Measurements from ENCODE around the gene LMBR1. TPM values are rescaled to one million over a fixed set of nuclear protein-coding genes. Genes with fewer than 3 reads are reported as not detected.
"Not testable (repeated sequence)": the region's sequence is repeated elsewhere in the genome, so short reads cannot be mapped to it uniquely, and the experiment has no call there.

Gene LMBR1
- total RNA-seq, 1 experiment from 2014 or later, result 105 TPM

DNA sequence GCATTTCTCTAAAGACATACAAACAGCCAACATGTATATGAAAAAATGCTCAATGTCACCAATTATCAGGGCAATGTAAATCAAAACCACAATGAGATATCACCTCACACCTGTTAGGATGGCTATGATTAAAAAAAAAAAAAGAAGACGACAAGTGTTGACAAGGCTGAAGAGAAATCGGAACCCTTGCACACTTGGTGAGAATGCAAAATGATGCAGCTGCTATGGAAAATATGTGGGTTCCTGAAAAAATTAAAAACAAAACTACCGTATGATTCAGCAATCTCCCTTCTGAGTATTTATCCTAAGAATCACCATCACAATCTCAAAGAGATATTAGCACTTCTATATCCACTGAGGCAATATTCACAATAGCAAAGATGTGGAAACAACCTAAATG, 11.3 kb downstream of the LMBR1 start:
- Mint-ChIP-seq H3K36me3 (ENCODE audit: insufficient read depth, unreplicated experiment) (peaks cover 4% of the 10 kb centered on the region), H3K4me3 (ENCODE audit: unreplicated experiment) (no peak overlapping the region), H3K27me3 (ENCODE audit: insufficient read depth, unreplicated experiment) (no peaks in the 10 kb centered on the region), H3K4me1 (ENCODE audit: insufficient read depth, unreplicated experiment) (peaks cover 6% of the 10 kb centered on the region), H3K9me3 (ENCODE audit: unreplicated experiment) (no peaks in the 10 kb centered on the region), H3K27ac (ENCODE audit: low read depth, unreplicated experiment) (no peak overlapping the region)
- intact Hi-C loops (cut with micrococcal nuclease), result no loop called here
- DNase-seq (ENCODE audit: unreplicated experiment), result no peak
- TF ChIP-seq, protein P1, sequence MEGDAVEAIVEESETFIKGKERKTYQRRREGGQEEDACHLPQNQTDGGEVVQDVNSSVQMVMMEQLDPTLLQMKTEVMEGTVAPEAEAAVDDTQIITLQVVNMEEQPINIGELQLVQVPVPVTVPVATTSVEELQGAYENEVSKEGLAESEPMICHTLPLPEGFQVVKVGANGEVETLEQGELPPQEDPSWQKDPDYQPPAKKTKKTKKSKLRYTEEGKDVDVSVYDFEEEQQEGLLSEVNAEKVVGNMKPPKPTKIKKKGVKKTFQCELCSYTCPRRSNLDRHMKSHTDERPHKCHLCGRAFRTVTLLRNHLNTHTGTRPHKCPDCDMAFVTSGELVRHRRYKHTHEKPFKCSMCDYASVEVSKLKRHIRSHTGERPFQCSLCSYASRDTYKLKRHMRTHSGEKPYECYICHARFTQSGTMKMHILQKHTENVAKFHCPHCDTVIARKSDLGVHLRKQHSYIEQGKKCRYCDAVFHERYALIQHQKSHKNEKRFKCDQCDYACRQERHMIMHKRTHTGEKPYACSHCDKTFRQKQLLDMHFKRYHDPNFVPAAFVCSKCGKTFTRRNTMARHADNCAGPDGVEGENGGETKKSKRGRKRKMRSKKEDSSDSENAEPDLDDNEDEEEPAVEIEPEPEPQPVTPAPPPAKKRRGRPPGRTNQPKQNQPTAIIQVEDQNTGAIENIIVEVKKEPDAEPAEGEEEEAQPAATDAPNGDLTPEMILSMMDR (IDR thresholded peaks at IDR 0.05; ENCODE audit: unreplicated experiment), result no peak
- ChIA-PET POLR2A (no interaction called here), CTCF (no interaction called here)
- no TSS peak for BruUV-seq (replicated peaks)

DNA sequence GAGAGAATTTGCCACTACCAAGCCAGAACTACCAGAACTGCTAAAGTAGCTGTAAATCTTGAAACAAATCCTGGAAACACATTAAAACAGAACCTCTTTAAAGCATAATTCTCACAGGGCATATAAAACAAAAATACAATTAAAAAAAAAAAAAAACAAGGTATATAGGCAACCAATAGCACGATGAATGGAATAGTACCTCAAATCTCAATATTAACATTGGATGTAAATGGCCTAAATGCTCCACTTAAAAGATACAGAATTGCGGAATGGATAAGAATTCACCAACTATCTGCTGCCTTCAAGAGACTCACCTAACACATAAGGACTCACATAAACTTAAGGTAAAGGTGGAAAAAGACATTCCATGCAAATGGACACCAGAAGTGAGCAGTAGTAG, 17.2 kb downstream of the LMBR1 start:
- Mint-ChIP-seq H3K9me3 (ENCODE audit: unreplicated experiment) (peaks cover 15% of the 10 kb centered on the region), H3K27me3 (ENCODE audit: insufficient read depth, unreplicated experiment) (no peaks in the 10 kb centered on the region), H3K4me3 (ENCODE audit: unreplicated experiment) (no peak overlapping the region), H3K4me1 (ENCODE audit: insufficient read depth, unreplicated experiment) (peaks cover 8% of the 10 kb centered on the region), H3K27ac (ENCODE audit: low read depth, unreplicated experiment) (no peak overlapping the region), H3K36me3 (ENCODE audit: insufficient read depth, unreplicated experiment) (peaks cover 24% of the 10 kb centered on the region)
- ChIA-PET CTCF (interaction anchor here (0.7 kb wide), 1 partner anchor 350 kb away, joined by 3 read pairs; no protein-coding TSS in a partner anchor), POLR2A (interaction anchor here (0.7 to 1.1 kb wide), 2 partner anchors 11 to 16 kb away, joined by 3 read pairs; no protein-coding TSS in a partner anchor)
- BruUV-seq (replicated peaks), result no TSS peak
- TF ChIP-seq, protein P1 (IDR thresholded peaks at IDR 0.05; ENCODE audit: unreplicated experiment), result no peak
- DNase-seq (ENCODE audit: unreplicated experiment), result no peak
- intact Hi-C loops (cut with micrococcal nuclease), result no loop called here

DNA sequence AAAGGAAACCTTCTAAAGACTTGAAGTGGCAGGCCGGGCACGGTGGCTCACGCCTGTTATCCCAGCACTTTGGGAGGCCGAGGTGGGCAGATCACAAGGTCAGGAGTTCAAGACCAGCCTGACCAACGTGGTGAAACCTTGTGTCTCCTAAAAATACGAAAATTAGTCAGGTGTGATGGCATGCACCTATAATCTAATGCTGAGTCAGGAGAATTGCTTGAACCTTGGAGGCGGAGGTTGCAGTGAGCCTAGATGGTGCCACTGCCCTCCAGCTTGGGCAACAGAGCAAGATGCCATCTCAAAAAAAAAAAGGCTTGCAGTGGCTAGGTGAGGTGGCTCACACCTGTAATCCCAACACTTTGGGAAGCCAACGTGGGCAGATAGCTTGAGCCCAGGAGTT, 24.6 kb downstream of the LMBR1 start:
- Mint-ChIP-seq H3K36me3 (ENCODE audit: insufficient read depth, unreplicated experiment) (peaks cover 29% of the 10 kb centered on the region), H3K4me1 (ENCODE audit: insufficient read depth, unreplicated experiment) (peaks cover 19% of the 10 kb centered on the region)
- CTCF ChIA-PET; H3K27me3 Mint-ChIP-seq (ENCODE audit: insufficient read depth, unreplicated experiment); DNase-seq (ENCODE audit: unreplicated experiment); H3K9me3 Mint-ChIP-seq (ENCODE audit: unreplicated experiment); intact Hi-C loops (cut with micrococcal nuclease); H3K4me3 Mint-ChIP-seq (ENCODE audit: unreplicated experiment); BruUV-seq (replicated peaks); POLR2A ChIA-PET; H3K27ac Mint-ChIP-seq (ENCODE audit: low read depth, unreplicated experiment): not testable (repeated sequence)

DNA sequence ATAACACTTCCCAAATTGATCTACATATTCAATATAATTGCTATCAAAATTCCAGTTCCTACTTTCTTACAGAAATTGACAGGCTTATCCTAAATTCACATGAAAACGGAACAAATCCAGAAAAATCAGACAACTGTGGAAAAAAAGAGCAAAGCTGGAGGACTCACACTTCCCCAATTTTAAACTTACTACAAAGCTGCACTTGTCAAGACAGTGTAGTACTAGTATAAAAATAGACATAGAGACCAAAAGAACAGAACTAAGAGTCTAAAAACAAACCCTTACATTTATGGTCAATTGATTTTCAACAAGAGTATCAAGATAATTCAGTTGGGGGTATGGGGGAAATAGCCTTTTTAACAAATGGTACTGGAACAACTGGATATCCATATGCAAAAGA, 27.5 kb downstream of the LMBR1 start:
- Mint-ChIP-seq H3K4me1 (ENCODE audit: insufficient read depth, unreplicated experiment) (peaks cover 9% of the 10 kb centered on the region), H3K27me3 (ENCODE audit: insufficient read depth, unreplicated experiment) (no peaks in the 10 kb centered on the region), H3K27ac (ENCODE audit: low read depth, unreplicated experiment) (no peak overlapping the region), H3K36me3 (ENCODE audit: insufficient read depth, unreplicated experiment) (peaks cover 19% of the 10 kb centered on the region), H3K9me3 (ENCODE audit: unreplicated experiment) (peaks cover 7% of the 10 kb centered on the region), H3K4me3 (ENCODE audit: unreplicated experiment) (no peak overlapping the region)
- ChIA-PET POLR2A (no interaction called here), CTCF (interaction anchor here (0.9 kb wide), 1 partner anchor 27 kb away, joined by 4 read pairs; no protein-coding TSS in a partner anchor)
- DNase-seq (ENCODE audit: unreplicated experiment), result no peak
- BruUV-seq (replicated peaks), result no TSS peak
- intact Hi-C loops (cut with micrococcal nuclease), result no loop called here
- TF ChIP-seq, protein P1 (IDR thresholded peaks at IDR 0.05; ENCODE audit: unreplicated experiment), result no peak

DNA sequence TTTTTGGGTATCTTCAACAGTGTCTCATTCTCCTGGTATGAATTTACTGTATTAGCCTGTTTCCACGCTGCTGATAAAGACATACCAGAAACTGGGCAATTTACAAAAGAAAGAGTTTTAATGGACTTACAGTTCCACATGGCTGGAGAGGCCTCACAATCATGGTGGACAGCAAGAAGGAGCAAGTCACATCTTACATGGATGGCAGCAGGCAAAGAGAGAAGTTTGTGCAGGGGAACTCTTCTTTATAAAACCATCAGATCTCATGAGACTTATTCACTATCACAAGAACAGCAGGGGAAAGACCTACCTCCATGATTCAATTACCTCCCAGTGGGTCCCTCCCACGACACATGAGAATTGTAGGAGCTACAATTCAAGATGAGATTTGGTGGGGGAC, 31.0 kb downstream of the LMBR1 start:
- POLR2A ChIA-PET; H3K4me3 Mint-ChIP-seq (ENCODE audit: unreplicated experiment); H3K4me1 Mint-ChIP-seq (ENCODE audit: insufficient read depth, unreplicated experiment); H3K27me3 Mint-ChIP-seq (ENCODE audit: insufficient read depth, unreplicated experiment); H3K27ac Mint-ChIP-seq (ENCODE audit: low read depth, unreplicated experiment); CTCF ChIA-PET; intact Hi-C loops (cut with micrococcal nuclease); DNase-seq (ENCODE audit: unreplicated experiment); BruUV-seq (replicated peaks): not testable (repeated sequence)
- Mint-ChIP-seq H3K36me3 (ENCODE audit: insufficient read depth, unreplicated experiment) (peaks cover 22% of the 10 kb centered on the region), H3K9me3 (ENCODE audit: unreplicated experiment) (peaks cover 12% of the 10 kb centered on the region)
